Panc1 (cell line): ENCODE results near the gene SLC22A12. TPM values are rescaled to one million over a fixed set of nuclear protein-coding genes. Genes with fewer than 3 reads are reported as not detected.

ENCODE experiments used
- ATAC-seq: fragments of 200-7000 bp; cut with Tn5 transposase; 2 replicates; pipeline ENCODE4 v1.9.1; 2020; ENCODE audit warnings: mild to moderate bottlenecking, moderate library complexity
- BruUV-seq: library from RNA; stranded (reverse); fragments of 400-500 nt; replicated peaks from 2 replicates; lab custom pipeline; 2021; lab: Mats Ljungman, UMichigan
- CTCF ChIA-PET: fragments of 300-600 bp; sonication (Branson Sonifier 250); formaldehyde crosslinking; loops from one replicate; lab custom pipeline; 2022; ENCODE audit warnings: antibody characterized with exemption; lab: Charles Lee
- POLR2A ChIA-PET: fragments of 300-600 bp; sonication (Branson Sonifier 250); formaldehyde crosslinking; loops from one replicate; lab custom pipeline; 2022; ENCODE audit warnings: antibody characterized with exemption; lab: Charles Lee
- DNase-seq: peaks from one replicate; pipeline ENCODE4 v3.0.0-alpha.2; 2010; ENCODE audit warnings: low read depth, low spot score
- H3K27ac ChIP-seq: 2 replicates; pipeline ENCODE4 v1.5.1; 2011; ENCODE audit warnings: mild to moderate bottlenecking, low read length, inconsistent platforms
- H3K27me3 ChIP-seq: fragments of 200-500 bp; sonication (Bioruptor generic); 2 replicates; pipeline ENCODE4 v1.6.0; 2014; ENCODE audit warnings: low read length, inconsistent platforms; ENCODE audit not compliant: control insufficient read depth, insufficient read depth
- H3K36me3 ChIP-seq: fragments of 200-500 bp; sonication (Bioruptor generic); 2 replicates; pipeline ENCODE4 v1.5.1; 2014; ENCODE audit warnings: inconsistent platforms, mild to moderate bottlenecking, low read length, moderate library complexity; ENCODE audit not compliant: control insufficient read depth, insufficient read depth
- H3K4me1 ChIP-seq: 2 replicates; pipeline ENCODE4 v1.5.1; 2011; ENCODE audit warnings: inconsistent platforms, mild to moderate bottlenecking, low read length, moderate library complexity; ENCODE audit not compliant: control insufficient read depth, insufficient read depth
- H3K4me3 ChIP-seq, 2 experiments: 2 replicates each; pipeline ENCODE4 v1.5.1; 2011 to 2012; ENCODE audit warnings: low read depth in 2 of 2, low read length in 2 of 2, mild to moderate bottlenecking in 2 of 2, inconsistent platforms in 1 of 2, moderate library complexity in 1 of 2
- H3K9me3 ChIP-seq: fragments of 200-500 bp; sonication (Bioruptor generic); 2 replicates; pipeline ENCODE4 v1.5.1; 2014; ENCODE audit warnings: low read depth, mild to moderate bottlenecking, inconsistent platforms, low read length, moderate library complexity; ENCODE audit not compliant: control insufficient read depth, insufficient read depth
- POLR2AphosphoS5 ChIP-seq: IDR thresholded peaks from 2 replicates; pipeline ENCODE4 v1.6.1; 2012; ENCODE audit warnings: mild to moderate bottlenecking, low read depth, low read length, moderate library complexity
- SIN3A ChIP-seq: IDR thresholded peaks from 2 replicates; pipeline ENCODE4 v1.6.1; 2012; ENCODE audit warnings: low read depth, mild to moderate bottlenecking, low read length, moderate library complexity, borderline replicate concordance; ENCODE audit not compliant: insufficient read depth
- TCF7L2 ChIP-seq: IDR thresholded peaks from 2 replicates; pipeline ENCODE4 v1.6.1; 2011; ENCODE audit warnings: mild to moderate bottlenecking, low read depth, low read length, inconsistent platforms
- in situ Hi-C: cut with HindIII; loops from 2 replicates; pipeline ENCODE4 v1.10.0; 2016; ENCODE audit warnings: low sequenced_read_pairs, low pct_unique_long_range_greater_than_20kb
- intact Hi-C: fragments of 100-400 bp; cut with micrococcal nuclease; formaldehyde crosslinking; loops from one replicate; pipeline ENCODE4 v1.10.0; 2022; ENCODE audit not compliant: unreplicated experiment
- total RNA-seq: library from RNA; stranded (reverse); gene quantifications from one replicate; pipeline ENCODE4 v1.2.1, GENCODE V29; 2021; ENCODE audit not compliant: unreplicated experiment
- TF ChIP-seq, protein P1 (sequence below): fragments of 450-650 bp; IDR thresholded peaks from 2 replicates; pipeline ENCODE4 v1.5.1; 2017; ENCODE audit warnings: mild to moderate bottlenecking
- TF ChIP-seq, protein P2 (sequence below), 2 experiments: IDR thresholded peaks; 2 replicates each; pipeline ENCODE4 v1.6.1; 2011 to 2012; ENCODE audit warnings: low read depth in 2 of 2, control low read depth in 1 of 2, low read length in 1 of 2, mild to moderate bottlenecking in 1 of 2, moderate library complexity in 1 of 2; ENCODE audit not compliant: insufficient read depth in 1 of 2

Gene SLC22A12
- total RNA-seq, 1 experiment from 2014 or later = not detected

GRCh38 chr11:64558869-64559268 lies 32.2 kb upstream of the SLC22A12 start:
- POLR2A ChIA-PET = no interaction called here
- TF ChIP-seq TCF7L2 (no peak), POLR2AphosphoS5 (no peak), SIN3A (no peak)
- TF ChIP-seq, protein P1, sequence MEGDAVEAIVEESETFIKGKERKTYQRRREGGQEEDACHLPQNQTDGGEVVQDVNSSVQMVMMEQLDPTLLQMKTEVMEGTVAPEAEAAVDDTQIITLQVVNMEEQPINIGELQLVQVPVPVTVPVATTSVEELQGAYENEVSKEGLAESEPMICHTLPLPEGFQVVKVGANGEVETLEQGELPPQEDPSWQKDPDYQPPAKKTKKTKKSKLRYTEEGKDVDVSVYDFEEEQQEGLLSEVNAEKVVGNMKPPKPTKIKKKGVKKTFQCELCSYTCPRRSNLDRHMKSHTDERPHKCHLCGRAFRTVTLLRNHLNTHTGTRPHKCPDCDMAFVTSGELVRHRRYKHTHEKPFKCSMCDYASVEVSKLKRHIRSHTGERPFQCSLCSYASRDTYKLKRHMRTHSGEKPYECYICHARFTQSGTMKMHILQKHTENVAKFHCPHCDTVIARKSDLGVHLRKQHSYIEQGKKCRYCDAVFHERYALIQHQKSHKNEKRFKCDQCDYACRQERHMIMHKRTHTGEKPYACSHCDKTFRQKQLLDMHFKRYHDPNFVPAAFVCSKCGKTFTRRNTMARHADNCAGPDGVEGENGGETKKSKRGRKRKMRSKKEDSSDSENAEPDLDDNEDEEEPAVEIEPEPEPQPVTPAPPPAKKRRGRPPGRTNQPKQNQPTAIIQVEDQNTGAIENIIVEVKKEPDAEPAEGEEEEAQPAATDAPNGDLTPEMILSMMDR = no peak
- TF ChIP-seq, protein P2, sequence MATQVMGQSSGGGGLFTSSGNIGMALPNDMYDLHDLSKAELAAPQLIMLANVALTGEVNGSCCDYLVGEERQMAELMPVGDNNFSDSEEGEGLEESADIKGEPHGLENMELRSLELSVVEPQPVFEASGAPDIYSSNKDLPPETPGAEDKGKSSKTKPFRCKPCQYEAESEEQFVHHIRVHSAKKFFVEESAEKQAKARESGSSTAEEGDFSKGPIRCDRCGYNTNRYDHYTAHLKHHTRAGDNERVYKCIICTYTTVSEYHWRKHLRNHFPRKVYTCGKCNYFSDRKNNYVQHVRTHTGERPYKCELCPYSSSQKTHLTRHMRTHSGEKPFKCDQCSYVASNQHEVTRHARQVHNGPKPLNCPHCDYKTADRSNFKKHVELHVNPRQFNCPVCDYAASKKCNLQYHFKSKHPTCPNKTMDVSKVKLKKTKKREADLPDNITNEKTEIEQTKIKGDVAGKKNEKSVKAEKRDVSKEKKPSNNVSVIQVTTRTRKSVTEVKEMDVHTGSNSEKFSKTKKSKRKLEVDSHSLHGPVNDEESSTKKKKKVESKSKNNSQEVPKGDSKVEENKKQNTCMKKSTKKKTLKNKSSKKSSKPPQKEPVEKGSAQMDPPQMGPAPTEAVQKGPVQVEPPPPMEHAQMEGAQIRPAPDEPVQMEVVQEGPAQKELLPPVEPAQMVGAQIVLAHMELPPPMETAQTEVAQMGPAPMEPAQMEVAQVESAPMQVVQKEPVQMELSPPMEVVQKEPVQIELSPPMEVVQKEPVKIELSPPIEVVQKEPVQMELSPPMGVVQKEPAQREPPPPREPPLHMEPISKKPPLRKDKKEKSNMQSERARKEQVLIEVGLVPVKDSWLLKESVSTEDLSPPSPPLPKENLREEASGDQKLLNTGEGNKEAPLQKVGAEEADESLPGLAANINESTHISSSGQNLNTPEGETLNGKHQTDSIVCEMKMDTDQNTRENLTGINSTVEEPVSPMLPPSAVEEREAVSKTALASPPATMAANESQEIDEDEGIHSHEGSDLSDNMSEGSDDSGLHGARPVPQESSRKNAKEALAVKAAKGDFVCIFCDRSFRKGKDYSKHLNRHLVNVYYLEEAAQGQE (IDR thresholded peaks at IDR 0.05; ENCODE audit: insufficient read depth in 1 of 2, low read depth in 2 of 2, low read length in 1 of 2) = no peak
- intact Hi-C loops = no loop called here

GRCh38 chr11:64559351-64560138 lies 31.5 kb upstream of the SLC22A12 start:
- POLR2A ChIA-PET = no interaction called here
- DNase-seq (no peak), ATAC-seq (no peak)
- Histone ChIP-seq H3K4me3 (no peak overlapping the region), H3K9me3 (no peaks in the 10 kb centered on the region), H3K4me1 (no peaks in the 10 kb centered on the region), H3K27me3 (no peaks in the 10 kb centered on the region), H3K27ac (no peak overlapping the region), H3K36me3 (no peaks in the 10 kb centered on the region)
- in situ Hi-C loops = no loop called here
- BruUV-seq = no TSS peak
- TF ChIP-seq, protein P1 = no peak
- TF ChIP-seq TCF7L2 (no peak), SIN3A (no peak), POLR2AphosphoS5 (no peak)
- TF ChIP-seq, protein P2 (IDR thresholded peaks at IDR 0.05; ENCODE audit: insufficient read depth in 1 of 2, low read depth in 2 of 2, low read length in 1 of 2) = no peak
- intact Hi-C loops = no loop called here
- CTCF ChIA-PET = interaction anchor here (0.6 kb wide), 1 partner anchor 88 kb away, joined by 3 read pairs; no protein-coding TSS in a partner anchor

More at GRCh38 chr11:64558869-64559268, 32.2 kb upstream of the SLC22A12 start:
- CTCF ChIA-PET = no interaction called here
- in situ Hi-C loops = no loop called here
- no TSS peak for BruUV-seq
- ATAC-seq = no peak
- Histone ChIP-seq H3K4me1 (no peaks in the 10 kb centered on the region), H3K27me3 (no peaks in the 10 kb centered on the region), H3K27ac (no peak overlapping the region), H3K4me3 (no peak overlapping the region), H3K36me3 (no peaks in the 10 kb centered on the region), H3K9me3 (no peaks in the 10 kb centered on the region)
- no peak for DNase-seq
